Measurements from ENCODE around the gene PLAC9.
"Not testable (repeated sequence)": the region's sequence is repeated elsewhere in the genome, so short reads cannot be mapped to it uniquely, and the experiment has no call there.

Gene PLAC9

DNA sequence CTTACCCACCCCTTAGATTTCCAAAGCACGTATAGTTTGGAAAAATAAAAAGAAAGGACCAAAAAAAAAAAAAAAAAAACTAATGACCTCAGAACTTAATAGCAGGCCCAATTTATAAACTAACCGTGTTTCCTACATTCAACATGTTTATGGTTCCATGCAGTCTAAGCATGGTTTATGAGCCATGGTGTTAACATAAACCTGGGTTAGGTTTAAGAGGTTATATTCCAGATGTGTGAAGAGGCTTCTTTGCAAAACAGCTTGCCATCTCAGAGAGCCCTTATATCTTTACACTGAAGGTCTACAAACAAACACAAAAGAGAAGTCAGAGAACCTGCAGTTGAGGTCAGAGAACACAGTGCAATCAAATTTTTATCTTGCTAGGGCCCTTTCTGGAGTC, 38.3 kb upstream of the PLAC9 start (continued):
- TF ChIP-seq ZNF341 (tag by site-specific recombination; IDR thresholded peaks at IDR 0.05; ENCODE audit: low read depth) (no peak), ZFP3 (tag by site-specific recombination; IDR thresholded peaks at IDR 0.05; ENCODE audit: low read depth) (no peak), ZNF585B (tag by site-specific recombination; IDR thresholded peaks at IDR 0.05) (no peak), MEIS1 (CRISPR knock-in tag; IDR thresholded peaks at IDR 0.05; ENCODE audit: borderline replicate concordance) (no peak), ZNF114 (tag by site-specific recombination; IDR thresholded peaks at IDR 0.05) (no peak), ZFP41 (tag by site-specific recombination; IDR thresholded peaks at IDR 0.05; ENCODE audit: borderline replicate concordance) (no peak), PRDM1 (tag by site-specific recombination; IDR thresholded peaks at IDR 0.05) (no peak), ZNF416 (tag by site-specific recombination; IDR thresholded peaks at IDR 0.05) (no peak)

DNA sequence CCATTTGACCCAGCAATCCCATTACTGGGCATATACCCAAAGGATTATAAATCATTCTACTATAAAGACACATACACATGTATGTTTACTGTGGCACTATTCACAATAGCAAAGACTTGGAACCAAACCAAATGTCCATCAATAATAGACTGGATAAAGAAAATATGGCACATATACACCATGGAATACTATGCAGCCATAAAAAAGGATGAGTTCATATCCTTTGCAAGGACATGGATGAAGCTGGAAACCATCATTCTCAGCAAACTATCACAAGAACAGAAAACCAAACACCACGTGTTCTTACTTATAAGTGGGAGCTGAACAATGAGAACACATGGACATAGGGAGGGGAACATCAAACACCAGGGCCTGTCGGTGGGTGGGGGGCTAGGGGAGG, 34.3 kb upstream of the PLAC9 start:
- H3K4me1 ChIP-seq (ENCODE audit: control insufficient read depth, insufficient read depth, low read length); H3K27ac ChIP-seq (ENCODE audit: extremely low read depth, low read depth, low read length); CTCF ChIA-PET; H3K4me3 ChIP-seq (ENCODE audit: low read depth, low read length); H3K36me3 ChIP-seq (ENCODE audit: control insufficient read depth in 2 of 2, insufficient read depth in 1 of 2, low read length in 2 of 2); POLR2A ChIA-PET; H3K9me3 ChIP-seq (ENCODE audit: control insufficient read depth, insufficient read depth, low read depth, low read length): not testable (repeated sequence)
- peak; percentile 93 for TF ChIP-seq ZNF146 (tag by site-specific recombination; IDR thresholded peaks at IDR 0.05)

DNA sequence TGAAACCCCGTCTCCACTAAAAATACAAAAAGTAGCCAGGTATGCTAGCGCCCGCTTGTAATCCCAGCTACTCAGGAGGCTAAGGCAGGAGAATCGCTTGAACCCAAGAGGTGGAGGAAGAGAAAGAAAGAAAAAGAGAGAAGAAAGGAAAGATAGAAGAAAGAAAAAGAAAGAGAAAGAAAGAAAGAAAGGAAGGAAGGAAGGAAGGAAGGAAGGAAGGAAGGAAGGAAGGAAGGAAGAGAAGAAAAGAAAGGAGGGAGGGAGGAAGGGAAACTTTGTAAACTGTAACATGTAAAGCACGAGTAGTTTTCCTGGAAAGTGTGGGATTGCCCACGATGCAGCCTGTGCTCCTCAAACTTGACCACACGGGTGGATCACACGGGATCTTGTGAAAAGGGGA, 33.2 kb upstream of the PLAC9 start:
- H3K36me3 ChIP-seq (ENCODE audit: control insufficient read depth in 2 of 2, insufficient read depth in 1 of 2, low read length in 2 of 2); H3K27ac ChIP-seq (ENCODE audit: extremely low read depth, low read depth, low read length); H3K4me1 ChIP-seq (ENCODE audit: control insufficient read depth, insufficient read depth, low read length); POLR2A ChIA-PET; H3K9me3 ChIP-seq (ENCODE audit: control insufficient read depth, insufficient read depth, low read depth, low read length); H3K4me3 ChIP-seq (ENCODE audit: low read depth, low read length): not testable (repeated sequence)
- CTCF ChIA-PET = interaction anchor here (0.7 kb wide), 1 partner anchor 41 kb away, joined by 5 read pairs; no protein-coding TSS in a partner anchor
- peak; percentile 86 for TF ChIP-seq ZNF366 (tag by site-specific recombination; conservative IDR thresholded peaks at IDR 0.05)

DNA sequence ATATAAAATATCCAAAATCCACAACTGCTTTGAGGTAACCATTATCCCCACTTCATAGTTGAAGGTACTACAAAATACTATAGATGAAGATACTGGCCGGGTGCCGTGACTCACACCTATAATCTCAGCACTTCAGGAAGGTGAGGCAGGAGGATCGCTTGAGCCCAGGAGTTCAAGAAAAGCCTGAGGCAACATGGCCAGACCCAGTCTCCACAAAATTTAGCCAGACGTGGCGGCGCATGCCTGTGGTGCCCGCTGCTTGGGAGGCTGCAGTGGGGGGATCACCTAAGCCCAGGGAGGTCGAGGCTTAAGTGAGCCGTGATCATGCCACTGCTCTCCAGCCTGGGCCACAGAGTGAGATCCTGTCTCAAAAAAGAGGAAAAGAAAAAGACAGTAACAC, 32.4 kb upstream of the PLAC9 start:
- ChIA-PET POLR2A (no interaction called here), CTCF (no interaction called here)
- Histone ChIP-seq H3K4me1 (ENCODE audit: control insufficient read depth, insufficient read depth, low read length) (no peaks in the 10 kb centered on the region), H3K27ac (ENCODE audit: extremely low read depth, low read depth, low read length) (no peak overlapping the region), H3K4me3 (ENCODE audit: low read depth, low read length) (no peak overlapping the region), H3K36me3 (ENCODE audit: control insufficient read depth in 2 of 2, insufficient read depth in 1 of 2, low read length in 2 of 2) (no peaks in the 10 kb centered on the region), H3K9me3 (ENCODE audit: control insufficient read depth, insufficient read depth, low read depth, low read length) (no peaks in the 10 kb centered on the region)
- TF ChIP-seq ZNF670 (tag by site-specific recombination; IDR thresholded peaks at IDR 0.05; ENCODE audit: low read depth) = no peak
- no peak for TF ChIP-seq ZNF530 (tag by site-specific recombination; IDR thresholded peaks at IDR 0.05; ENCODE audit: low read depth)
- TF ChIP-seq ZNF292 (tag by site-specific recombination; IDR thresholded peaks at IDR 0.05; ENCODE audit: borderline replicate concordance, low read depth) = no peak
- no peak for TF ChIP-seq MYNN (tag by site-specific recombination; IDR thresholded peaks at IDR 0.05; ENCODE audit: borderline replicate concordance)
- no peak for TF ChIP-seq ZNF16 (tag by site-specific recombination; IDR thresholded peaks at IDR 0.05; ENCODE audit: low read depth)
- no peak for TF ChIP-seq SCRT2 (tag by site-specific recombination; IDR thresholded peaks at IDR 0.05)
- no peak for TF ChIP-seq ZBTB1 (tag by site-specific recombination; IDR thresholded peaks at IDR 0.05)
- TF ChIP-seq, protein P1, sequence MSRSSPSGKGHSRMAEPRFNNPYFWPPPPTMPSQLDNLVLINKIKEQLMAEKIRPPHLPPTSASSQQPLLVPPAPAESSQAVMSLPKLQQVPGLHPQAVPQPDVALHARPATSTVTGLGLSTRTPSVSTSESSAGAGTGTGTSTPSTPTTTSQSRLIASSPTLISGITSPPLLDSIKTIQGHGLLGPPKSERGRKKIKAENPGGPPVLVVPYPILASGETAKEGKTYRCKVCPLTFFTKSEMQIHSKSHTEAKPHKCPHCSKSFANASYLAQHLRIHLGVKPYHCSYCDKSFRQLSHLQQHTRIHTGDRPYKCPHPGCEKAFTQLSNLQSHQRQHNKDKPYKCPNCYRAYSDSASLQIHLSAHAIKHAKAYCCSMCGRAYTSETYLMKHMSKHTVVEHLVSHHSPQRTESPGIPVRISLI (tag by site-specific recombination; IDR thresholded peaks at IDR 0.05) = no peak
- TF ChIP-seq YY2 (tag by site-specific recombination; IDR thresholded peaks at IDR 0.05) = no peak
- TF ChIP-seq FEZF1 (tag by site-specific recombination; IDR thresholded peaks at IDR 0.05) = no peak
- no peak for TF ChIP-seq SETDB1 (IDR thresholded peaks at IDR 0.05; ENCODE audit: insufficient read length, low read length)
- TF ChIP-seq ZNF248 (tag by site-specific recombination; IDR thresholded peaks at IDR 0.05) = no peak
- TF ChIP-seq, protein P2, sequence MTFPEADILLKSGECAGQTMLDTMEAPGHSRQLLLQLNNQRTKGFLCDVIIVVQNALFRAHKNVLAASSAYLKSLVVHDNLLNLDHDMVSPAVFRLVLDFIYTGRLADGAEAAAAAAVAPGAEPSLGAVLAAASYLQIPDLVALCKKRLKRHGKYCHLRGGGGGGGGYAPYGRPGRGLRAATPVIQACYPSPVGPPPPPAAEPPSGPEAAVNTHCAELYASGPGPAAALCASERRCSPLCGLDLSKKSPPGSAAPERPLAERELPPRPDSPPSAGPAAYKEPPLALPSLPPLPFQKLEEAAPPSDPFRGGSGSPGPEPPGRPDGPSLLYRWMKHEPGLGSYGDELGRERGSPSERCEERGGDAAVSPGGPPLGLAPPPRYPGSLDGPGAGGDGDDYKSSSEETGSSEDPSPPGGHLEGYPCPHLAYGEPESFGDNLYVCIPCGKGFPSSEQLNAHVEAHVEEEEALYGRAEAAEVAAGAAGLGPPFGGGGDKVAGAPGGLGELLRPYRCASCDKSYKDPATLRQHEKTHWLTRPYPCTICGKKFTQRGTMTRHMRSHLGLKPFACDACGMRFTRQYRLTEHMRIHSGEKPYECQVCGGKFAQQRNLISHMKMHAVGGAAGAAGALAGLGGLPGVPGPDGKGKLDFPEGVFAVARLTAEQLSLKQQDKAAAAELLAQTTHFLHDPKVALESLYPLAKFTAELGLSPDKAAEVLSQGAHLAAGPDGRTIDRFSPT (tag by site-specific recombination; IDR thresholded peaks at IDR 0.05) = no peak
- TF ChIP-seq, protein P3, sequence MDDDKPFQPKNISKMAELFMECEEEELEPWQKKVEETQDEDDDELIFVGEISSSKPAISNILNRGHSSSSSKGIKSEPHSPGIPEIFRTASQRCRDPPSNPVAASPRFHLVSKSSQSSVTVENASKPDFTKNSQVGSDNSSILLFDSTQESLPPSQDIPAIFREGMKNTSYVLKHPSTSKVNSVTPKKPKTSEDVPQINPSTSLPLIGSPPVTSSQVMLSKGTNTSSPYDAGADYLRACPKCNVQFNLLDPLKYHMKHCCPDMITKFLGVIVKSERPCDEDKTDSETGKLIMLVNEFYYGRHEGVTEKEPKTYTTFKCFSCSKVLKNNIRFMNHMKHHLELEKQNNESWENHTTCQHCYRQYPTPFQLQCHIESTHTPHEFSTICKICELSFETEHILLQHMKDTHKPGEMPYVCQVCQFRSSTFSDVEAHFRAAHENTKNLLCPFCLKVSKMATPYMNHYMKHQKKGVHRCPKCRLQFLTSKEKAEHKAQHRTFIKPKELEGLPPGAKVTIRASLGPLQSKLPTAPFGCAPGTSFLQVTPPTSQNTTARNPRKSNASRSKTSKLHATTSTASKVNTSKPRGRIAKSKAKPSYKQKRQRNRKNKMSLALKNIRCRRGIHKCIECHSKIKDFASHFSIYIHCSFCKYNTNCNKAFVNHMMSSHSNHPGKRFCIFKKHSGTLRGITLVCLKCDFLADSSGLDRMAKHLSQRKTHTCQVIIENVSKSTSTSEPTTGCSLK (tag by site-specific recombination; IDR thresholded peaks at IDR 0.05) = no peak
- TF ChIP-seq ZNF214 (tag by site-specific recombination; IDR thresholded peaks at IDR 0.05; ENCODE audit: borderline replicate concordance) = no peak
- no peak for TF ChIP-seq ZNF138 (tag by site-specific recombination; IDR thresholded peaks at IDR 0.05; ENCODE audit: borderline replicate concordance)
- TF ChIP-seq ZNF23 (tag by site-specific recombination; IDR thresholded peaks at IDR 0.05; ENCODE audit: borderline replicate concordance) = no peak

Measured in HEK293 (cell line).